GM23248 (cell line): ENCODE results near the gene SLC7A9. TPM values are rescaled to one million over a fixed set of nuclear protein-coding genes. Genes with fewer than 3 reads are reported as not detected.
"Not testable (repeated sequence)": the region's sequence is repeated elsewhere in the genome, so short reads cannot be mapped to it uniquely, and the experiment has no call there.

Source experiments
- DNase-seq: peaks from one replicate; pipeline ENCODE4 v3.0.0-alpha.2; 2015
- H2AFZ ChIP-seq: fragments of 200-600 bp; sonication (generic); 2 replicates; pipeline ENCODE4 v1.6.1; 2016; ENCODE audit warnings: antibody characterized with exemption
- H3F3A ChIP-seq: fragments of 200-600 bp; sonication (generic); 2 replicates; pipeline ENCODE4 v1.6.1; 2016; ENCODE audit warnings: mild to moderate bottlenecking, antibody characterized with exemption, mixed run types; ENCODE audit not compliant: insufficient read depth
- H3K27ac ChIP-seq: fragments of 200-600 bp; sonication (generic); 2 replicates; pipeline ENCODE4 v1.5.1; 2016; ENCODE audit warnings: mild to moderate bottlenecking
- H3K27me3 ChIP-seq: fragments of 200-600 bp; sonication (generic); replicated peaks from 2 replicates; pipeline ENCODE4 v1.6.1; 2016; ENCODE audit warnings: mild to moderate bottlenecking; ENCODE audit not compliant: insufficient read depth
- H3K36me3 ChIP-seq: fragments of 200-600 bp; sonication (generic); 2 replicates; pipeline ENCODE4 v1.6.1; 2016; ENCODE audit warnings: low read depth, mild to moderate bottlenecking
- H3K4me1 ChIP-seq: fragments of 200-600 bp; sonication (generic); 2 replicates; pipeline ENCODE4 v1.6.1; 2016; ENCODE audit warnings: mild to moderate bottlenecking; ENCODE audit not compliant: insufficient read depth
- H3K4me2 ChIP-seq: fragments of 200-600 bp; sonication (generic); one replicate; pipeline ENCODE4 v1.6.1; 2016; ENCODE audit warnings: mild to moderate bottlenecking; ENCODE audit not compliant: unreplicated experiment
- H3K4me3 ChIP-seq: fragments of 200-600 bp; sonication (generic); 2 replicates; pipeline ENCODE4 v1.5.1; 2016; ENCODE audit warnings: mild to moderate bottlenecking
- H3K79me2 ChIP-seq: fragments of 200-600 bp; sonication (generic); 2 replicates; pipeline ENCODE4 v1.6.1; 2016; ENCODE audit warnings: mild to moderate bottlenecking; ENCODE audit not compliant: insufficient read depth
- H3K9ac ChIP-seq: fragments of 200-600 bp; sonication (generic); 2 replicates; pipeline ENCODE4 v1.6.1; 2016; ENCODE audit warnings: mild to moderate bottlenecking
- H3K9me2 ChIP-seq: fragments of 200-600 bp; sonication (generic); 2 replicates; pipeline ENCODE4 v1.6.1; 2016; ENCODE audit warnings: mixed run types, mild to moderate bottlenecking, moderate library complexity; ENCODE audit not compliant: insufficient read depth
- H3K9me3 ChIP-seq: fragments of 200-600 bp; sonication (generic); one replicate; pipeline ENCODE4 v1.6.1; 2017; ENCODE audit warnings: low read depth
- H4K20me1 ChIP-seq: fragments of 200-600 bp; sonication (generic); 2 replicates; pipeline ENCODE4 v1.6.0; 2016; ENCODE audit not compliant: insufficient read depth
- EZH2 ChIP-seq: fragments of 200-600 bp; sonication (generic); IDR thresholded peaks from 2 replicates; pipeline ENCODE4 v1.6.1; 2018; ENCODE audit warnings: antibody characterized with exemption, mild to moderate bottlenecking; ENCODE audit not compliant: insufficient read depth, poor library complexity, severe bottlenecking
- EZH2phosphoT487 ChIP-seq: fragments of 200-600 bp; sonication (generic); IDR thresholded peaks from 2 replicates; pipeline ENCODE4 v1.6.1; 2018; ENCODE audit warnings: antibody characterized with exemption, moderate library complexity, mild to moderate bottlenecking, low read depth; ENCODE audit not compliant: insufficient read depth
- WGBS, 2 experiments: methylation state at CpG; one replicate each; pipeline ENCODE4 v1.1.6; 2015 to 2017; ENCODE audit warnings: low lambda C conversion rate in 2 of 2, low coverage in 1 of 2; ENCODE audit errors: missing lambda C conversion rate in 2 of 2; 5-methylcytosine and 5-hydroxymethylcytosine counted together
- in situ Hi-C: fragments of 300-500 bp; cut with MboI; formaldehyde crosslinking; loops from 2 replicates; pipeline ENCODE4 v1.15.0; 2020
- polyA plus RNA-seq: library from polyadenylated mRNA; unstranded; fragments of >200 nt; fragmentation: Nextera tagmentation; extraction: Ambion mirVana; gene quantifications from 2 replicates; pipeline ENCODE4 v1.2.1, GENCODE V29; 2016
- total RNA-seq: library from RNA; depleted of rRNA; stranded (reverse); fragments of >200 nt; shearing (Covaris generic); gene quantifications from 2 replicates; pipeline ENCODE4 v1.2.3, GENCODE V29; 2014

SLC7A9 gene
- total and polyA plus RNA-seq, 2 experiments from 2014 or later, result not detected

- Histone ChIP-seq H3K9ac (no peak overlapping the region), H3K4me2 (no peak overlapping the region), H3K27me3 (no peaks in the 10 kb centered on the region), H4K20me1 (no peaks in the 10 kb centered on the region), H3F3A (no peaks in the 10 kb centered on the region), H3K4me3 (no peak overlapping the region), H3K36me3 (no peaks in the 10 kb centered on the region), H3K79me2 (no peaks in the 10 kb centered on the region), H3K4me1 (no peaks in the 10 kb centered on the region), H2AFZ (no peak overlapping the region), H3K9me2 (no peaks in the 10 kb centered on the region), H3K9me3 (no peaks in the 10 kb centered on the region), H3K27ac (no peak overlapping the region)
- 70 to 77% methylated on average over 19 of the region's 19 CpGs for WGBS, 2 experiments
- in situ Hi-C loops, result no loop called here
- TF ChIP-seq EZH2phosphoT487, result no peak
- TF ChIP-seq EZH2, result no peak
- DNase-seq, result no peak
Observed at GRCh38 chr19:32843716-32844245, 25.8 kb downstream of the SLC7A9 start.

GRCh38 chr19:32842061-32842460 lies 27.5 kb downstream of the SLC7A9 start:
- H3K36me3 ChIP-seq, result no peaks in the 10 kb centered on the region
- no peak for TF ChIP-seq EZH2phosphoT487
- 41 to 45% methylated on average over 8 of the region's 8 CpGs for WGBS, 2 experiments

GRCh38 chr19:32837531-32837930 lies 32.0 kb downstream of the SLC7A9 start:
- DNase-seq, result no peak
- in situ Hi-C loops, result no loop called here
- no peaks in the 10 kb centered on the region for H3K4me1 ChIP-seq
- no peaks in the 10 kb centered on the region for H3K79me2 ChIP-seq
- H3K9ac ChIP-seq, result no peak overlapping the region
- H3F3A ChIP-seq, result no peaks in the 10 kb centered on the region
- TF ChIP-seq EZH2phosphoT487 (no peak), EZH2 (no peak)
- no peaks in the 10 kb centered on the region for H4K20me1 ChIP-seq
- H3K4me2 ChIP-seq, result no peak overlapping the region
- 56 to 58% methylated on average over 7 of the region's 7 CpGs for WGBS, 2 experiments
- no peaks in the 10 kb centered on the region for H3K9me3 ChIP-seq
- H3K36me3 ChIP-seq, result no peaks in the 10 kb centered on the region
- H3K9me2 ChIP-seq, result no peaks in the 10 kb centered on the region
- H3K4me3 ChIP-seq, result no peak overlapping the region
- no peaks in the 10 kb centered on the region for H3K27me3 ChIP-seq
- no peak overlapping the region for H2AFZ ChIP-seq
- H3K27ac ChIP-seq, result no peak overlapping the region

More at GRCh38 chr19:32842061-32842460, 27.5 kb downstream of the SLC7A9 start:
- Histone ChIP-seq H3F3A (no peaks in the 10 kb centered on the region), H3K9me2 (no peaks in the 10 kb centered on the region), H3K4me3 (no peak overlapping the region), H3K27ac (no peak overlapping the region), H3K79me2 (no peaks in the 10 kb centered on the region), H3K9ac (no peak overlapping the region), H2AFZ (no peak overlapping the region), H4K20me1 (no peaks in the 10 kb centered on the region), H3K4me2 (no peak overlapping the region), H3K9me3 (no peaks in the 10 kb centered on the region), H3K4me1 (no peaks in the 10 kb centered on the region), H3K27me3 (no peaks in the 10 kb centered on the region)
- DNase-seq, result no peak
- in situ Hi-C loops, result no loop called here

- H2AFZ ChIP-seq, H3K4me3 ChIP-seq, H3K4me2 ChIP-seq, H3K4me1 ChIP-seq, DNase-seq, H3K9me3 ChIP-seq, in situ Hi-C loops, H3K36me3 ChIP-seq, H3K9me2 ChIP-seq, H3K27me3 ChIP-seq, H3K9ac ChIP-seq, H3K27ac ChIP-seq, H4K20me1 ChIP-seq, H3F3A ChIP-seq, H3K79me2 ChIP-seq: not testable (repeated sequence)
- WGBS, 2 experiments, result 65 to 66% methylated on average over 7 of the region's 7 CpGs
Observed at GRCh38 chr19:32833388-32833787, 36.2 kb downstream of the SLC7A9 start.

- H3K4me3 ChIP-seq, H3F3A ChIP-seq, H3K4me2 ChIP-seq, H4K20me1 ChIP-seq, H3K9ac ChIP-seq, H3K36me3 ChIP-seq, H3K27ac ChIP-seq, H3K27me3 ChIP-seq, H3K79me2 ChIP-seq, H2AFZ ChIP-seq, DNase-seq, H3K4me1 ChIP-seq, in situ Hi-C loops, H3K9me2 ChIP-seq, H3K9me3 ChIP-seq: not testable (repeated sequence)
- 60 to 68% methylated on average over 7 of the region's 7 CpGs for WGBS, 2 experiments
Observed at GRCh38 chr19:32832825-32833224, 36.7 kb downstream of the SLC7A9 start.

GRCh38 chr19:32832094-32832493 lies 37.5 kb downstream of the SLC7A9 start:
- H3K9ac ChIP-seq, H3F3A ChIP-seq, H2AFZ ChIP-seq, H3K9me2 ChIP-seq, H3K36me3 ChIP-seq, H3K27ac ChIP-seq, H3K27me3 ChIP-seq, H3K4me2 ChIP-seq, H3K4me3 ChIP-seq, DNase-seq, in situ Hi-C loops, H3K4me1 ChIP-seq, H3K79me2 ChIP-seq, H3K9me3 ChIP-seq, H4K20me1 ChIP-seq: not testable (repeated sequence)
- 81 to 87% methylated on average over 12 of the region's 12 CpGs for WGBS, 2 experiments
